ENCODE results near the gene PMS2. TPM values are rescaled to one million over a fixed set of nuclear protein-coding genes. Genes with fewer than 3 reads are reported as not detected.
"Not testable (repeated sequence)": the region's sequence is repeated elsewhere in the genome, so short reads cannot be mapped to it uniquely, and the experiment has no call there.

PMS2 gene
- total and polyA plus RNA-seq, 9 of the 15 experiments (the other 6 are each of a cell fraction or from before 2014, with no cell fraction given), result 4.9 to 27.6 (median 16.5) TPM

GRCh38 chr7:6007835-6008590 lies 836 bp downstream of the PMS2 start:
- BruUV-seq (replicated peaks); ATAC-seq; in situ Hi-C loops (cut with MboI); H3K27me3 ChIP-seq (ENCODE audit: control insufficient read depth in 2 of 2, insufficient read depth in 2 of 2, low read length in 2 of 2); H3K9me3 ChIP-seq (replicated peaks; ENCODE audit: control insufficient read depth, insufficient read depth, low read depth, low read length); H3K9me1 ChIP-seq (ENCODE audit: control insufficient read depth, insufficient read depth, low read length); FAIRE-seq; H4K20me1 ChIP-seq (replicated peaks; ENCODE audit: control insufficient read depth, insufficient read depth, low read length): not testable (repeated sequence)
- ChIA-PET CTCF (ENCODE audit: low intra/inter-chr PET ratio) (interaction anchor here (0.6 kb wide), 1 partner anchor 391 kb away, joined by 5 read pairs; no protein-coding TSS in a partner anchor), POLR2A (interaction anchor here (1.2 to 2.0 kb wide), 9 partner anchors 8 to 82 kb away, joined by 4 to 15 read pairs (median 4); no protein-coding TSS in a partner anchor)
- Histone ChIP-seq H3K36me3 (ENCODE audit: control insufficient read depth, insufficient read depth, low read length) (peaks cover 38% of the 10 kb centered on the region; the same call in 2 of the 3 replicates), H3K9ac (ENCODE audit: insufficient read depth in 1 of 2, low read depth in 2 of 2, low read length in 2 of 2) (peak overlapping the region; percentile 84 to 99), H3K79me2 (ENCODE audit: control insufficient read depth, insufficient read depth, low read length) (peaks cover 47% of the 10 kb centered on the region), H2AFZ (ENCODE audit: low read depth, low read length) (peak overlapping the region; percentile 38; the same call in 1 of the 2 replicates), H3K27ac (ENCODE audit: extremely low read depth, low read depth, low read length) (peak overlapping the region; percentile 99), H3K4me1 (replicated peaks in 1 of 2; ENCODE audit: control insufficient read depth in 2 of 2, insufficient read depth in 2 of 2, low read length in 2 of 2) (peaks cover 12 to 15% of the 10 kb centered on the region in 2 experiments; a peak in 4 of 5 replicates), H3K4me3 (peak overlapping the region; percentile 65), H3K4me2 (ENCODE audit: insufficient read depth, low read length) (peak overlapping the region; percentile 82)
- WGBS (ENCODE audit: insufficient coverage, low coverage, missing lambda C conversion rate), result 3% methylated on average over 27 of the region's 27 CpGs
- TF ChIP-seq, protein P1, sequence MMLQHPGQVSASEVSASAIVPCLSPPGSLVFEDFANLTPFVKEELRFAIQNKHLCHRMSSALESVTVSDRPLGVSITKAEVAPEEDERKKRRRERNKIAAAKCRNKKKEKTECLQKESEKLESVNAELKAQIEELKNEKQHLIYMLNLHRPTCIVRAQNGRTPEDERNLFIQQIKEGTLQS (IDR thresholded peaks at IDR 0.05), result peak; percentile 79
- TF ChIP-seq, protein P1 (CRISPR knock-in tag; conservative IDR thresholded peaks at IDR 0.05), result not testable (repeated sequence)
- TF ChIP-seq FOSL1 (tag; conservative IDR thresholded peaks at IDR 0.05) (peak; percentile 56), JUND (IDR thresholded peaks at IDR 0.05; ENCODE audit: borderline replicate concordance, low read depth, low read length) (peak; percentile 62), JUND (tag; IDR thresholded peaks at IDR 0.05; ENCODE audit: borderline replicate concordance, low read depth, low read length) (peak; percentile 34; the same call in 1 of the 3 replicates), SMARCA4 (IDR thresholded peaks at IDR 0.05) (peak; percentile 44; the same call in 1 of the 2 replicates), ZNF121 (CRISPR knock-in tag; conservative IDR thresholded peaks at IDR 0.05) (peak; percentile 88), NR1H2 (CRISPR knock-in tag; IDR thresholded peaks at IDR 0.05) (0 out of 2 replicates have a peak, but pooled peaks have one; percentile 42), HOMEZ (CRISPR knock-in tag; IDR thresholded peaks at IDR 0.05) (0 out of 2 replicates have a peak, but pooled peaks have one; percentile 9), ZNF644 (tag; IDR thresholded peaks at IDR 0.05; ENCODE audit: low read depth) (0 out of 2 replicates have a peak, but pooled peaks have one; percentile 32), DPF2 (IDR thresholded peaks at IDR 0.05) (peak; percentile 34; the same call in 1 of the 2 replicates), HDAC1 (IDR thresholded peaks at IDR 0.05) (0 out of 4 replicates have a peak, but pooled peaks of 1 of the 2 experiments have one; percentile 13), BCOR (IDR thresholded peaks at IDR 0.05) (peak; percentile 18; the same call in 1 of the 2 replicates), LARP7 (IDR thresholded peaks at IDR 0.05) (peak; percentile 63; the same call in 1 of the 2 replicates), ARID1B (IDR thresholded peaks at IDR 0.05) (peak; percentile 37)
- TF ChIP-seq, protein P2, sequence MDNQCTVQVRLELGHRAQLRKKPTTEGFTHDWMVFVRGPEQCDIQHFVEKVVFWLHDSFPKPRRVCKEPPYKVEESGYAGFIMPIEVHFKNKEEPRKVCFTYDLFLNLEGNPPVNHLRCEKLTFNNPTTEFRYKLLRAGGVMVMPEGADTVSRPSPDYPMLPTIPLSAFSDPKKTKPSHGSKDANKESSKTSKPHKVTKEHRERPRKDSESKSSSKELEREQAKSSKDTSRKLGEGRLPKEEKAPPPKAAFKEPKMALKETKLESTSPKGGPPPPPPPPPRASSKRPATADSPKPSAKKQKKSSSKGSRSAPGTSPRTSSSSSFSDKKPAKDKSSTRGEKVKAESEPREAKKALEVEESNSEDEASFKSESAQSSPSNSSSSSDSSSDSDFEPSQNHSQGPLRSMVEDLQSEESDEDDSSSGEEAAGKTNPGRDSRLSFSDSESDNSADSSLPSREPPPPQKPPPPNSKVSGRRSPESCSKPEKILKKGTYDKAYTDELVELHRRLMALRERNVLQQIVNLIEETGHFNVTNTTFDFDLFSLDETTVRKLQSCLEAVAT (IDR thresholded peaks at IDR 0.05), result peak in 1 of 2 experiments; percentile 32; a peak in 1 of 4 replicates
- intact Hi-C loops (cut with micrococcal nuclease), result loop anchor here (2.0 kb wide), 2 partner anchors 17 to 49 kb away; no protein-coding TSS in a partner anchor
- peak in 1 of 4 experiments; percentile 41 for DNase-seq (ENCODE audit: extremely low read depth in 1 of 4, low spot score in 3 of 4)
